ENCODE measurements around the gene DLGAP4.
"Not testable (repeated sequence)": the region's sequence is repeated elsewhere in the genome, so short reads cannot be mapped to it uniquely, and the experiment has no call there.

DLGAP4 gene

DNA sequence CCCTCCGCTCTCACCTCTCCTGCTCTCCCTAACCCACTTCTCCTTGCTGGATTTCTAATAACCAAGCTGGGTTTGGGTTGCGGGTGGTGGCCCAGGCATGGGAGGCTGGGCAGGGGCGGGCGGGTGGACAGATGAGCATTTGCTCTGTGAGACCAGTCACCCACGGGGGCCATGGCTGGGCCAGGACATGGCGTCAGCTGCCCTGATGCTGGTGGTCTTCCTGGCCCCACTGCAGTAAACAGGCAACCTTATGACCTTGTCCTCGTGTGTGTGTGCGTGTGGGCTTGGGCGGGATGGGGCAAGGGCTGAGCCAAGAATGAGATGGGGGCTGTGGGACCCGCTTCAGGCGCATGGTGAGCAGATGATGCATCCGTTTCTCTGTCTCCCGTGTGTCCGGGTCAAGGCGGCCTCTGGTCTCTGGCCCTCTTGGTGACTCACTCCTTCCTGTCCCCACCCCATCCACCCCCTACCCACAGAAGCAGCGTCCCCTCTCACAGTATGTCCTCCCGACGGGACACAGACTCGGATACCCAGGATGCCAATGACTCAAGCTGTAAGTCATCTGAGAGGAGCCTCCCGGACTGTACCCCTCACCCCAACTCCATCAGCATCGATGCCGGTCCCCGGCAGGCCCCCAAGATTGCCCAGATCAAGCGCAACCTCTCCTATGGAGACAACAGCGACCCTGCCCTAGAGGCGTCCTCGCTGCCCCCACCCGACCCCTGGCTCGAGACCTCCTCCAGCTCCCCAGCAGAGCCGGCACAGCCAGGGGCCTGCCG is 193.8 kb downstream of the DLGAP4 start:
- DNase-seq (ENCODE audit: low spot score), result no peak

DNA sequence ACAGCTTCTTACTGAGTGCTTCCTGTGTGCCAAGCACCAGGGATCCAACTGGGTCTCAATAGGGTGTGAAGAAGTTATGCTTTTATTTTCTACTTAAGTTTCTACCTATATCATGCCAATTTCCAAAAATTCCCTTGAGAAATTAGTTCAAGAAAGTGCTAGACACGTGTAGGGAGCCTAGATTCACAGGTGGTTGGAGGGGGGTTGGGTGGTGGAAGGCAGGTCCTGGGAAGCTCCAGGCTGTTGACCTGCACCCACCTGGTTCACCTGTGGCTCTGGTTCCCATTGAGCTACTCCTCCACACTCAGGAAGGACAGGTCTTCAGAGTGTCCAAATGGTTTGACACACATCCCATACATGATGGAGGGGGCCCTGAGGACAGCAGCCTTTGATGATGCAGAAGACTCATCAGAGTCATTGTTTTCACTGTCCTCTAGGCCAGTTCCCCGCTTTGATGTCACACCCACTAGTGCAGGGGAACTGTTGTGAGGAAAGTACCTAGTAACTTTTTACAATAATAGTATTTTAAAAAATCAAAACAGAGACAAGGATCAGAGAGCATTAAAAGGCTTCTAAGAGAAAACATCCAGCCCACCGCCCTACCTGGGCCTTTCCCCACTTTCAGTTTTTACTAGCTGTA is 195.3 kb downstream of the DLGAP4 start:
- DNase-seq (ENCODE audit: low spot score), result no peak

DNA sequence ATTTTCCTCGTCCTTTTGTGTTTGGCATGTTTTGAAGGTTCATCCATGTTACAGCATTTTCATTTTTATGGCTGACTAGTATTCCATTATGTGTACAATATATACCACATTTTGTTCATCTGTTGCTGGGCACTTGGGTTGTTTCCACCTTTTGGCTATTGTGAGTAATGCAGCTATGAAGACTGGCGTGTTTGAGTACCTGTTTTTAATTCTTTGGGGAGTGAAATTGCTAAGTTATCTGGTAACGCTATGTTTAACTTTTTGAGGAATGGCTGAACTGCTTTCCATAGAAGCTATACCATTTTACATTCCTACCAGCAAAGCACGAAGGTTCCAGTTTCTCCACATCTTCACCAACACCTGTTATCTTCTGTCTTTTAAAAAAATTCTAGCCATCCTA is 198.2 kb downstream of the DLGAP4 start:
- DNase-seq (ENCODE audit: low spot score), result no peak

DNA sequence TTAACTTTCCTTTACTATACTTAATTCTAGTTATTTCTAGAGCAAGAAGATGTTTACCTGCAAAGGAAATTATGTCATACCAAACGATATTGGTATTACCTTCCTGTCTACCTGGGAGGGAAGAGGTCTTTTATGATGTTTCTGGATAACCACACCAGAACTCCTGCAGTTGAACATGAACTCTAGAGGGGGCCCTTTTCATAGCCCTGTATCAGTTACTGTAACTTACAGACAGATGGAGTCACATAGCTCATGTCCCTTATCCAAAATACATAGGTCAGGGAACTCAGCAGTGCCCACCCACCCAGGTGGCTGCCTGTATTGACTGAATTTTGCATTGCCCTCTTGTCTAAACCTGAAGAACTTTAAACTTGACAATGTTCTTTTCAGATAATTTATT is 200.1 kb downstream of the DLGAP4 start:
- no peak for DNase-seq (ENCODE audit: low spot score)

DNA sequence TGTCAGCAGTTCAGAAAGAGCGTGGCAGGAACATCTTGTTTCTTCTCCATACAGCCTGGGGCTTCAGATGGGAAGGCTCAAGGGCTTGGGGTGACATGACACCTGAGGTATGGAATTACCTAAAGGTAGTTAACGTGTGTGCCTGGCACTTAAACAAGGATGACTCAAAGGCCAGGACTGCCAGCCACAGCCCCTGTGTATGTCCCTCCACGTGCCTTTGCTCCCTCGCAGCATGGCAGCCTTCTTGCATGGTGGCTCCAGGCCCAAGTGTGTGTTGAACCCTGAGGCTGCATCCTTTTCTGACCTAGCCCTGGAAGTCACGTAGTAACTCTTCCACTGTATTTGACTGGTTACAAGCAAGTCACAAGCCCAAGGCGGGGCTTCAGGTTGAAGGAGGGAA is 201.6 kb downstream of the DLGAP4 start:
- DNase-seq (ENCODE audit: low spot score), result no peak

DNA sequence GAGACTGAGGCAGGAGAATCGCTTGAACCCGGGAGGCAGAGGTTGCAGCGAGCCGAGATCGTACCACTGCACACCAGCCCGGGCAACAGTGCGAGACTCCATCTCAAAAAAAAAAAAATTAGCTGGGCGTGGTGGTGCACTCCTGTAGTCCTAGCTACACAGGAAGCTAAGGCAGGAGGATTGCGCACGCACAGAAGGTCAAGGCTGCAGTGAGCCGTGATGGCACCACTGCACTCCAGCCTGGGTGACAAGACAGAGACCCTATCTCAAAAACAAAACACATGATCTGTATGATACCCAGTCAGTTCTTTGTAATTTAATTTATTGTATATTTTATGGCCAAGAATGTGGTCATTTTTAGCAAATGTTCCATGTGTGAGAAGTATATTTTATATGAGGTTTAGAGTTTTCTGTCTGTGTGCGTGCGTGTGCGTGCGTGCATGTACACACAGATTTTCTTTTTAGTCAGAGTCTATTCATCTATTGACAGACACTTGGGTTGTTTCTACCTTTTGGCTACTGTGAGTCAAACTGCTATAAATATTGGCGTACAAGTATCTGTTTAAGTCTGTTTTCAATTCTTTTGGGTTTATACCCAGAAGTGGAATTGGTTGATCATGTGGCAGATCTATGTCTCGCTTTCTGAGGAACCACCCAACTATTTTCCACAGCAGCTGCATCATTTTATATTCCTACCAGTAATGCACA is 213.0 kb downstream of the DLGAP4 start:
- DNase-seq (ENCODE audit: low spot score), result no peak

DNA sequence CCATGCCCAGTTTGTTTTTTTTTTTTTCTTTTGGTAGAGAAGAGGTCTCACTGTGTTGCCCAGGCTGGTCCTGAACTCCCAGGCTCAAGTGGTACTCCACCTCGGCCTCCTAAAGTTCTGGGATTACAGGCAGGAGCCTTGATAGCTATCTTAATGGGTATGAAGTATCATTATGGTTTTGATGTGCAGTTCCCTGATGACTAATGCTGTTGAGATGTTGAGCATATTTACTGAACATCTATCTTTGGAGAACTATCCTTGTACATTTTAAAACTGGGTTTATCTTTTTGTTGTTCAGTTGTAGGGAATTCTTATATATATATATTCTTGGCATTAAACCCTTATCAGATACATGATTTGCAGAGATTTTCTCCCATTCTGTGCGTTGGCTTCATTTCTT is 213.8 kb downstream of the DLGAP4 start:
- no peak for DNase-seq (ENCODE audit: low spot score)

DNA sequence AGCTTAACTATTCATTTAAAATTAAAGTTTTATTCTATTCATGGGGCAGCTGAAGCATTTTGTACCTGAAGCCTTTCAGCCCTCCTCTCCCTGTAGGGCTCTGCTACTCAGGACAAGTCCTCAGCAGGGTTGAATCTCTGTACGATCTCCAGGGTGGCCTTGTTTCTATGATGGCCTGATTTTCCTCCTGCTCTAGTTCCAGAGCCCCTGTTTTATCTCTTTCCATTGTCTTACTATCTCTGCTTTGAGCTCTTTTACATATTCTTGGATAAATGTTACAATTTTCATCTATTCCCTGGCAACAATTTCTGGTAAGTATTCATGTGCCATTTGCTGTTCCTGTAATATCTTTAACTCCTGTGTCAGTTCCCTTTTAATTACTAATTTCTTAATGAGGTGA is 215.4 kb downstream of the DLGAP4 start:
- no peak for DNase-seq (ENCODE audit: low spot score)

DNA sequence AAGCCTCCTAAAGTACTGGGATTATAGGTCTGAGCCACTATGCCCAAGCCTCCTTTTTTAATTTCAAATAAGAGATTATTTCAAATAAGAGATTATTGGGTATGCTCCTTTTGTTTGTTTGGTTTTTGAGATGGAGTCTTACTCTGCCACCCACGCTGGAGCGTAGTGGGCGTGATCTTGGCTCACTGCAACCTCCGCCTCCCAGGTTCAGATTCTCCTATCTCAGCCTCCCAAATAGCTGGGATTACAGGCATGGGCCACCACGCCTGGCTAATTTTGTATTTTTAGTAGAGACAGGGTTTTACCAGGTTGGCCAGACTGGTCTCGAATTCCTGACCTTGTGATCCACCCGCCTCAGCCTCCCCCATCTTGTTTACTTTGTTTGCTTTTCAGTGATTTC is 216.3 kb downstream of the DLGAP4 start:
- DNase-seq (ENCODE audit: low spot score), result not testable (repeated sequence)

DNA sequence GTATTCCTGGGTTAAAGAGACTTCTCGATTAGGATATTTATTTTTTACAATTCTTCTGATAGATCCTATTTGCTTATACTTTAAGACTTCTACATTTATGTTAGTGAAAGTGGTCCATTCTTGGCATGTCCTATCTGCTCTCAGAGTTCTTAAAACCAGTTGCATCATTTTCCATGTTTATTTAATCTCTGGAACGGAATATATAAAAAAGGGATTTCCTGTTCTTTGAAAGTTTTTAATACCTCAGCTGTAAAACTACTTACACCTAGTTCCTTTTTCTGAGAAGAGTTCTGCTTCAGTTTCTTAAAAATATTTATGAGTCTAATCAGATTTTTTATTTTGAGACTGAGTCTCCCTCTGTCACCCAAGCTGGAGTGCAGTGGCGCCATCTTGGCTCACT is 217.2 kb downstream of the DLGAP4 start:
- DNase-seq (ENCODE audit: low spot score), result no peak

DNA sequence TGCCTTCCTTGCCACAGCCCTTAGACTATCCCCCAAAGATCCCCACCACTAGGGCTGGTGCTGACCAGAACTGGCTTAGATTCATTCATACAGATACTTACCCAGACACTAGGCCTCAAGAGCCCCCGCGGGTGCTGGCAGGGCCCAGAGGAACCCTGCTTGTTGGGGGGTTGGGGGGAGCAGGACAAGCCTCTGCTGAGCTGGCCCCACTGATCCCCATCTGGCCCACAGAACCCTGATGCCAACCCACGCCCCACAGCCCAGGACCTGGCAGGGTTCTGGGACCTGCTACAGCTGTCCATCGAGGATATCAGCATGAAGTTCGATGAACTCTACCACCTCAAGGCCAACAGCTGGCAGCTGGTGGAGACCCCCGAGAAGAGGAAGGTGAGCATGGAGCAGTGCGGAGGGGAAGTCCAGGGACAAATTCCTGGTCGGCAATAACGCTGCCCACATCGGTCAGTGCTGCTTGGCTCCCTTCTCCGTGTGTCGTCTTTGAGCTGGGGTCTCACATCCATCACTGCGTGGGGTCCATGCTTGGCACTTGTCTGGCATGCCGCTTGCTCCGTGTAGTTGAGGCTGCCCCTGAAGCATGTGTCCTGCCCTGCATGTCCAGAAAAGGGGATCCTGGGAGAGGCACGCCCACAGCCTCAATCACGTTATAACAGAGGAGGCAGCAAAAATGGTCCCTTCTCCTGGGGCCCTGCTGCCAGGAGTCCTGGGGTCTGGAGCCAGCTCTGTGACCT is 219.7 kb downstream of the DLGAP4 start:
- no peak for DNase-seq (ENCODE audit: low spot score)

DNA sequence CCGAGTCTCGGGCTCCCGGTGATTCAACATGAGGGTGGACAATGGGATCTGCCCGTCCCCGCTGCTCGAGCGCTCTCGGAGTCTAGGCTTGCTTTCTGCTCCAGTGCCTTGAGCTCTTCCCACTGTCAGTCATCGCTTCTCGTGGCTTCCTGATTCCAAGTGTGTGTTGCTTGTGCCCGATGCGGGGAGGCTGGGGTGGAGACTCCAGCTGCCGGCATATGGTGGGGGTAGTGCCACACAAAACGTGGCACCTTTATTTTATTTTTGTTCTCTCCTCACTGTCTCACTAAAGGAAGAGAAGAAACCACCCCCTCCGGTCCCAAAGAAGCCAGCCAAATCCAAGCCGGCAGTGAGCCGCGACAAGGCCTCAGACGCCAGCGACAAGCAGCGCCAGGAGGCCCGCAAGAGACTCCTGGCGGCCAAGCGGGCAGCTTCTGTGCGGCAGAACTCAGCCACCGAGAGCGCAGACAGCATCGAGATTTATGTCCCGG is 220.4 kb downstream of the DLGAP4 start:
- DNase-seq (ENCODE audit: low spot score), result no peak

DNA sequence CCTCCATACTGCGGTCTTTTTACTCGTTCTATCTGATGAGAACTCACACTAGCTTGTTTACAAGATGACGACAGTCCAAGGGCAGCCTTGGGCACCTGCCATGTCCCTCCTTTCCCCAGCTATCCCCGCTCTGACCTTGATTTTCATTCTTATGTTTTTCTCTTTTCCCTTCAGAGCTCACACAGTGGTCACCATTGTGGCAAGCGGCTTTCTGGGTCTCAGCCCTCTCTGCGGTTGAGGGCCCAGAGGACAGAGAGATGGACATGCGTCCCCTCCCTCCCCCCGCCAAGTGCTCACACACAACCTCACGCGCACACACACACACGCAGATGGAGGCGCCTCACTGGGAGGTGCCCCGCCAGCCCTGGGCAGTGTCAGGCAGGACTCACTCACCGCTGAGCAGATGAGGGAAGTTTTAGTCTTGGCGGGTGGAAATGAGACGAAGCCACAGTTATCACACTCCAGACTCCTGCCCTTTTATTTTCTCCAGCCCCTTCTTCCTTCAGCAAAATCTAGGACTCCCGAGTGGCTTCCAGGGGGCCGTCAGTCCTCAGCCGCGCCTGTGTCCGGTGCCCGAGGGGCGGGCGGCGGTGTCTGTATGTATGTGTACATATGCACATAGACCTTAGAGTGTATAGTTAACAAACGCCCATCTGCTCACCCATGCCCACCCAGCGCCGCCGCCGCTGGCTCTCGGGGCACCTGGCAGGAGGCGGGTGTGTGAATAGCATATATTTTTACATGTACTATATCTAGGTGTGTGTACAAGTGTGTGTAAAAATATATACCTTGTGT is 221.4 kb downstream of the DLGAP4 start:
- DNase-seq (ENCODE audit: low spot score), result no peak

DNA sequence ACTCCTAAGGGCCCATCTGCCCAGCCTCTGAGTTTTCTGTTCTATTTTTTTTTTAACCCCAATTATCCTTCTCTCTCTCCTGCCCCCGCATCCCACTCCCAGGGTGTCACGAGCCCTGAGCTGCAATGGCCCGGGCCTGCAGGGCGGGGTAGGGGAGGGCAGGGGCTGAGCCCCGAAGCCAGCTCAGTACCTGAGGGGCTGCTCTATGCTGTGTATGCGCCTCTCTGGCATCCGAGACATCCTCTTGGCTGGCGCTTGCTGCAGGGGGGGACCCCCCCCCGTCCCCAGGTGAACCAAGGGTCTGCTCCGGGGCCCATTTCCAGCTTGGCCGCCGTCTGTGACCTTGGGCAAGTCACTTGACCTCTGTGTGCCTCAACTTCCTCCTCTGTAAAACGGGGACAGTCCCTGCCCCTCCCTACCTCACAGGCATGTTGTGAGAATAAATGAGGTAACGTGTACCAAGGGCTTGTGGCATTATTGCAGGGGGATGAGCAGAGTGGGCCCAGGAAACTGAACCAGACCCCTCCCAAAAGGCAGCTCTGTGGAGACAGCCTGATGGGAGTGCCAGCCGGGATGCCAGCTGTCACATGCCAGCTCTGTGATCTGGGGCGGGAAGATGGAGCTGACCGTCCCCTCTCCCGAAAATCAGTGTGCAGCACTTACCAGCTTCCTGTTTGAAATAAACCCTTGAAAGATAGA is 222.2 kb downstream of the DLGAP4 start:
- no peak for DNase-seq (ENCODE audit: low spot score)

DNA sequence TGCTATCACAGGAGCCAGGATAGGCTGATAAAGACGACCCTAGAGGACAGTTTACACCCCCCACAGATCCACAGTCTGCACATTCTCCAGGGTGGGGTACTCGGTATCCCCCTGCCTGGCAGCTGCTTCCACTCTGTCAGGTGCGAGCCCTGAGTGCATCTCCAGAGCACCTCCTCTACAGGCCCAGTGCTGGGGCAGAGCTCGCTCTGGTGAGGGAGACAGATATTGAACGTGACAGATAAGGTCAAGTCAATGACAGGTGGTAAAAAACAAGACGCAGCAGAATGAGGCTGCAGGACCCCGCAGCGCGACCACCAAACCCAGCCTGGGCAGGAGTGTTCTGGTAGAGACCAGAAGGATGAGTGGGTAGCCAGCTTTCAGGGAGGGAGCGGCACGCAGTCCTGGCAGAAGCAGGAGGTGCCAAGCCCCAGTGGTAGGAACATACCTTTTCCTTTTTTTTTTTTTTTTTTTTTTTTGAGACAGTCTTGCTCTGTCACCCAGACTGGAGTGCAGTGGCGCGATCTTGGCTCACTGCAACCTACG is 222.8 kb downstream of the DLGAP4 start:
- no peak for DNase-seq (ENCODE audit: low spot score)

DNA sequence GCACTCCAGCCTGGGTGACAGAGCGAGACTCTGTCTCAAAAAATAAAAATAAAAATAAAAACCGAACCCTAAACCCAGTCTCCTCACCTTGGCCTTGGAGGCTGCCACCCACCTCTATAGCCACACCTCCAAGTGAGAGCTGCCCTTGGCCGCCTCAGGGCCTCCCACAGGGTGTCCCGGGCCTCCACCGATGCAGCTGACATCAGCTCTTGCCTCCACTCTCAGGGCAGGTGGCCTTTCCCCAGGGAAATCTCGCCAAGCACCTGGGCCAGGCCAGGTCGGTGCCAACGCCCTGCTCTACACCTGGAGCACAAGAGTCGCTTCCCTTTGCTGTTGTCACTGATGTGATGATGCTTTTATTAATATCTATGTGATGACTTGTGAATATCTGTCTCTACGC is 226.2 kb downstream of the DLGAP4 start:
- DNase-seq (ENCODE audit: low spot score), result no peak

DNA sequence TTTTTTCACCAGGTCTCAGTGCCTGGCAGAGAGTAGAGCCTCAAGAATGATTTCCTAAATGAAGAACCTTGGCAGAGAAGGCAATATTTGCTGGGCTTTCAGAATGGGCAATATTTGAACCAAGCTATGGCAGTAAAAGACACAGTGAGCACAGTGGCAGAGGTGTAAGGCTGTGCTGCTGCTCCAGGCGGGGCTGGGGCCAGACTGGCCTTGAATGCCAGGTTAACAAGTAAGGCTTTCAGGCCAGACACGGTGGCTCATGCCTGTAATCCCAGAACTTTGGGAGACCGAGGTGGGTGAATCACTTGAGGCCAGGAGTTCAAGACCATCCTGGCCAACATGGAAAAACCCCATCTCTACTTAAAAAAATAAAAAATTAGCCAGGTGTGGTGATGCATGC is 226.7 kb downstream of the DLGAP4 start:
- DNase-seq (ENCODE audit: low spot score), result no peak

DNA sequence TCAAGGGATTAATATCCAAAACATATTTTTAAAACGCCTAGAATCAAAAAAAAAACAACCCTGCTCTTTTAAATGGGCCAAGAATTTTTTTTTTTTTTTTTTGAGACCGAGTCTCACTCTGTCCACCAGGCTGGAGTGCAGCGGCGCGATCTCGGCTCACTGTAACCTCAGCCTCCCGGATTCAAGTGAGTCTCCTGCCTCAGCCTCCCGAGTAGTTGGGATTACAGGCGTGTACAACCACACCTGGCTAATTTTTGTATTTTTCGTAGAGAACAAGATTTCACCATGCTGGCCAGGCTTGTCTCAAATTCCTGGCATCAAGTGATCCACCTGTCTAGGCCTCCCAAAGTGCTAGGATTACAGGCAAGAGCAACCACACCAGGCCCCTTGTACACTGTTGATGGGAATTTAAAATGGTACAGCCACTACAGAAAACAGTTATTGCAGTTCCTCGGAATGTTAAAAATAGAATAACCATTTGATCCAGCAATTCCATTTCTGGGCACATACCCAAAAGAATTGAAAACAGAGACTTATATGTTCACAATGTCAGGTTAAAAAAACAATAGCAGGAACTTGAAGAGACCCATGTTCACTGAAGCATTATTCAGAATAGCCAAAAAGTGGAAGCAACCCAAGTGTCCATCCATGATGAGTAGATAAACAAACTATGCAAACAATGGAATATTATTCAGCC is 232.0 kb downstream of the DLGAP4 start:
- no peak for DNase-seq (ENCODE audit: low spot score)

DNA sequence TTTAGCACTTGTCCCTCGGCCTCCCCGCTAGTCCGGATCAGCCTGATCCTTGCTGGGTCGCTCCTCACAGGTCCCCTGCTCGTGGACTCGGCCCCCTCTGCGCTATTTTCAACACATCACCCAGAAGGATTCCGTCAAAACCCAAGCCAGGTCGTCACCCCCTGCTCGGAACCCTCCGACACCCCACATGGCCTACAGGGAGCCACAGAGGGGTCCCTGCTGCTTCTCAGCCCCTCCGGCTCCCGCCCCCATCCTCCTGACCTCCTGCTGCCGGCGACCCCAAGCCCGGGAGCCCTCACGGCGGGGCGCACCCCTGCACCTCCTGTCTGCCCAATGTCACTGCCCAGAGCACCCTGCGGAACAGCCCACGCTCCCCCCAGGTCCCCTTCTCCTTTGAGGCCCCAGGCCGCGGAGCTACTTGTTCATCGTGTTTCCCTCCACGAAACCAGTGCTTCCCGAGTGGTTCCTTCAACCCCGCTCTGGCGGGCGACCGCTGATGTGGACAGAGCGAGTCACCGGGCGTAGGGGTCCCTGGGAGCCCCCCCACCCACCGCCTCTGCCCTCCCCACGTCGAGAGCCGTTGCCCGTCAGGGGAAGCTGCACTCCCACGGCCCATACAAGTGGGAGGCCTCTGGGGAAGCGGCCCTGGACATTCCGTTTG is 234.5 kb downstream of the DLGAP4 start:
- no peak for DNase-seq (ENCODE audit: low spot score)
